SK-N-SH treated with all-trans-retinoic acid at 6 μM for 48 hours (cell line): Measurements from ENCODE around the gene RIMBP2.

Source experiments
- ATAC-seq: fragments of 200-7000 bp; cut with Tn5 transposase; 3 replicates; pipeline ENCODE4 v1.9.1; 2020; ENCODE audit warnings: mild to moderate bottlenecking, moderate library complexity
- ARNTL ChIP-seq: fragments of 450-650 bp; formaldehyde crosslinking; IDR thresholded peaks from 2 replicates; pipeline ENCODE4 v1.5.0; 2020; ENCODE audit warnings: low read depth, mild to moderate bottlenecking, moderate library complexity, borderline replicate concordance
- BACH2 ChIP-seq: fragments of 250-450 bp; sonication (Bioruptor Pico); IDR thresholded peaks from 2 replicates; pipeline ENCODE4 v1.9.0; 2021; ENCODE audit warnings: mild to moderate bottlenecking, borderline replicate concordance
- CREB5 ChIP-seq: fragments of 250-450 bp; sonication (Bioruptor Pico); IDR thresholded peaks from 2 replicates; pipeline ENCODE4 v1.5.1; 2020; ENCODE audit warnings: low read depth, mild to moderate bottlenecking, moderate library complexity
- CSDC2 ChIP-seq: fragments of 250-450 bp; sonication (Bioruptor Pico); IDR thresholded peaks from 2 replicates; pipeline ENCODE4 v1.5.0; 2020; ENCODE audit warnings: mild to moderate bottlenecking, moderate library complexity
- ESRRG ChIP-seq: fragments of 250-450 bp; sonication (Bioruptor Pico); IDR thresholded peaks from 2 replicates; pipeline ENCODE4 v1.6.1; 2021; ENCODE audit warnings: mild to moderate bottlenecking
- ISL1 ChIP-seq: fragments of 250-450 bp; sonication (Bioruptor Pico); IDR thresholded peaks from 2 replicates; pipeline ENCODE4 v2.1.2; 2022; ENCODE audit warnings: mild to moderate bottlenecking, moderate library complexity
- OSR1 ChIP-seq: fragments of 250-450 bp; sonication (Bioruptor Pico); IDR thresholded peaks from 2 replicates; pipeline ENCODE4 v1.8.0; 2022; ENCODE audit warnings: moderate library complexity, mild to moderate bottlenecking, inconsistent platforms
- POU6F1 ChIP-seq: fragments of 250-450 bp; sonication (Bioruptor Pico); IDR thresholded peaks from 2 replicates; pipeline ENCODE4 v1.8.0; 2021; ENCODE audit warnings: low read depth, mild to moderate bottlenecking, moderate library complexity, borderline replicate concordance
- PPARA ChIP-seq: fragments of 250-450 bp; sonication (Bioruptor Pico); IDR thresholded peaks from 2 replicates; pipeline ENCODE4 v1.5.0; 2020; ENCODE audit warnings: mild to moderate bottlenecking, borderline replicate concordance
- RARB ChIP-seq: fragments of 250-450 bp; sonication (Bioruptor Pico); IDR thresholded peaks from 2 replicates; pipeline ENCODE4 v1.8.0; 2021; ENCODE audit warnings: mild to moderate bottlenecking, moderate library complexity
- SNAI2 ChIP-seq: fragments of 250-450 bp; sonication (Bioruptor Pico); IDR thresholded peaks from 2 replicates; pipeline ENCODE4 v1.5.0; 2020; ENCODE audit warnings: mild to moderate bottlenecking, moderate library complexity
- TCF4 ChIP-seq: fragments of 250-450 bp; sonication (Bioruptor Pico); IDR thresholded peaks from 2 replicates; pipeline ENCODE4 v1.8.0; 2021; ENCODE audit warnings: mild to moderate bottlenecking, moderate library complexity, borderline replicate concordance
- TOX ChIP-seq: fragments of 250-450 bp; sonication (Bioruptor Pico); IDR thresholded peaks from 2 replicates; pipeline ENCODE4 v1.8.0; 2021; ENCODE audit warnings: mild to moderate bottlenecking, moderate library complexity, borderline replicate concordance
- TSHZ2 ChIP-seq: fragments of 250-450 bp; sonication (Bioruptor Pico); IDR thresholded peaks from 2 replicates; pipeline ENCODE4 v1.5.0; 2020; ENCODE audit warnings: mild to moderate bottlenecking, moderate library complexity
- ZC3H10 ChIP-seq: fragments of 250-450 bp; sonication (Bioruptor Pico); IDR thresholded peaks from 2 replicates; pipeline ENCODE4 v1.5.1; 2021; ENCODE audit warnings: mild to moderate bottlenecking, moderate library complexity
- ZFP3 ChIP-seq: fragments of 250-450 bp; sonication (Bioruptor Pico); IDR thresholded peaks from 2 replicates; pipeline ENCODE4 v1.5.0; 2020; ENCODE audit warnings: mild to moderate bottlenecking, moderate library complexity
- ZNF565 ChIP-seq: fragments of 450-650 bp; formaldehyde crosslinking; conservative IDR thresholded peaks from 2 replicates; pipeline ENCODE4 v1.5.0; 2020; ENCODE audit warnings: low read depth, mild to moderate bottlenecking, moderate library complexity
- ZNF70 ChIP-seq: fragments of 450-650 bp; formaldehyde crosslinking; IDR thresholded peaks from 2 replicates; pipeline ENCODE4 v1.5.0; 2020; ENCODE audit warnings: mild to moderate bottlenecking, moderate library complexity
- ZNF8 ChIP-seq: fragments of 450-650 bp; formaldehyde crosslinking; IDR thresholded peaks from 2 replicates; pipeline ENCODE4 v1.5.0; 2020; ENCODE audit warnings: mild to moderate bottlenecking, moderate library complexity
- TF ChIP-seq, protein P1 (sequence below): fragments of 250-450 bp; sonication (Bioruptor Pico); IDR thresholded peaks from 2 replicates; pipeline ENCODE4 v1.5.1; 2021; ENCODE audit warnings: mild to moderate bottlenecking, moderate library complexity
- TF ChIP-seq, protein P2 (sequence below): fragments of 250-450 bp; sonication (Bioruptor Pico); IDR thresholded peaks from 2 replicates; pipeline ENCODE4 v1.8.0; 2020; ENCODE audit warnings: mild to moderate bottlenecking, moderate library complexity, borderline replicate concordance

Gene RIMBP2

DNA sequence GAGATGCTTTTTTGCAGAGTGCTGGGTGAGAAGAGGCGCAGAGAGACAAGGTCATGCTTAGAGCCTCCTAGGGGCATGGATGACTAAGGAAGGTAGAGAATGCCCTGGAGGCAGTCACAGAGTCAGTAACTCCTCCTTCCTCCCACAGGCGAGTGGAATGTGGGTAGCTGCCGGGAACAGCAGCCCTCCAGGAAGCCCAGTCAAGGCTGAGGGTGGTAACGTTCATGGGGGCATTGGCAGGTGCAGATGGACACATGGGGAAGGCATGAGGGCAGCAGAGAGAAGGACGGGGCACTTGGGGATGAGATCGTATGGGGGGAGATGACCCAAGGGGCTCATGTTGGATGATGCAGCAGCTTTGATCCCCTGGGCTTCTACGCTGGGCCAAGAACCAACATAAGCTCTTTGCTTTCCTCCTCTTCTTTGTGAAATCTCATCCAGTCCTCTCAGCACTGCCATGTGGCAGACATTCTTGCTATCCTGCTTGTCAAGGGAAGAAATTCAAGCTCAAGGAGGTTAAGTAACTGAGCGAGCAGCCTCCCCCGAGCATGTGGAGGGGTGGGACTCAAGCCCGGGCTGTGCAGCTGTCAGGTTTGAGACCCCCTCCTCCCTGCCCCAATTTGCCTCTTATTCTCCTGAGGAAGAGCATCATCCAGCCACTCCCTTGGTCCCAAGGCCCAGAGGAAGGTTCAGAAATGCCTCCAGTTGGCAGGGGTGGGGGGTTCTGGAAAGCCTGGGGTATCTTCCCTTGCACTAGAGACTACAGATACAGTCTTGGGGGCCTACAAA is 190.5 kb downstream of the RIMBP2 start:
- no peak for ATAC-seq
- no peak for TF ChIP-seq ESRRG (CRISPR knock-in tag)
- TF ChIP-seq BACH2 (CRISPR knock-in tag), result no peak
- no peak for TF ChIP-seq OSR1 (CRISPR knock-in tag)
- no peak for TF ChIP-seq TCF4 (CRISPR knock-in tag)
- TF ChIP-seq ISL1 (CRISPR knock-in tag), result no peak
- no peak for TF ChIP-seq TOX (CRISPR knock-in tag)
- TF ChIP-seq CSDC2 (CRISPR knock-in tag), result no peak
- no peak for TF ChIP-seq ZNF565
- TF ChIP-seq, all 23 proteins: peak for 0

DNA sequence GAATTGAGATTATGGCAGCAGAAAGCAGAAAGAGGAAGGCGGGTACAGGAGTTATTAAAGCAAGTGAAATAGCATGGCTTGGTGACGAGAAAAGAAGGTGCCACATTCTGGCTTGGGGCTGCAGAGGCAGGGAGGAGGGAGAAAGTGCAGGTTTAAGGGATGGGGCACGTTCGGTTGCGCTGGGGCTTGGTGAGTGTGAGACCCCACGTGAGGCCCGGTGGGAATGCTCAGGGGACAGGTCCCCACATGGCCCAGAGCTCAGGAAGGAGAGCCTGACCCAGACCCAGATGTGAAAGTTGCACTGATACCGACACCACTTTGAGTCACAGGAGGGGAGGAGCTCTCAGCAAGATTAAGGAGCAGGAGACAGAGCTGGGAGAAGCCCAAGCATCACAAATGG is 191.3 kb downstream of the RIMBP2 start:
- TF ChIP-seq ISL1 (CRISPR knock-in tag), result no peak
- no peak for TF ChIP-seq TCF4 (CRISPR knock-in tag)
- no peak for TF ChIP-seq CREB5
- TF ChIP-seq ZNF8, result no peak
- TF ChIP-seq ZNF70 (CRISPR knock-in tag), result no peak
- no peak for TF ChIP-seq SNAI2 (CRISPR knock-in tag)
- TF ChIP-seq, protein P1, sequence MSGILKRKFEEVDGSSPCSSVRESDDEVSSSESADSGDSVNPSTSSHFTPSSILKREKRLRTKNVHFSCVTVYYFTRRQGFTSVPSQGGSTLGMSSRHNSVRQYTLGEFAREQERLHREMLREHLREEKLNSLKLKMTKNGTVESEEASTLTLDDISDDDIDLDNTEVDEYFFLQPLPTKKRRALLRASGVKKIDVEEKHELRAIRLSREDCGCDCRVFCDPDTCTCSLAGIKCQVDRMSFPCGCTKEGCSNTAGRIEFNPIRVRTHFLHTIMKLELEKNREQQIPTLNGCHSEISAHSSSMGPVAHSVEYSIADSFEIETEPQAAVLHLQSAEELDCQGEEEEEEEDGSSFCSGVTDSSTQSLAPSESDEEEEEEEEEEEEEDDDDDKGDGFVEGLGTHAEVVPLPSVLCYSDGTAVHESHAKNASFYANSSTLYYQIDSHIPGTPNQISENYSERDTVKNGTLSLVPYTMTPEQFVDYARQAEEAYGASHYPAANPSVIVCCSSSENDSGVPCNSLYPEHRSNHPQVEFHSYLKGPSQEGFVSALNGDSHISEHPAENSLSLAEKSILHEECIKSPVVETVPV (CRISPR knock-in tag), result no peak
- no peak for TF ChIP-seq ZNF565
- TF ChIP-seq, protein P2, sequence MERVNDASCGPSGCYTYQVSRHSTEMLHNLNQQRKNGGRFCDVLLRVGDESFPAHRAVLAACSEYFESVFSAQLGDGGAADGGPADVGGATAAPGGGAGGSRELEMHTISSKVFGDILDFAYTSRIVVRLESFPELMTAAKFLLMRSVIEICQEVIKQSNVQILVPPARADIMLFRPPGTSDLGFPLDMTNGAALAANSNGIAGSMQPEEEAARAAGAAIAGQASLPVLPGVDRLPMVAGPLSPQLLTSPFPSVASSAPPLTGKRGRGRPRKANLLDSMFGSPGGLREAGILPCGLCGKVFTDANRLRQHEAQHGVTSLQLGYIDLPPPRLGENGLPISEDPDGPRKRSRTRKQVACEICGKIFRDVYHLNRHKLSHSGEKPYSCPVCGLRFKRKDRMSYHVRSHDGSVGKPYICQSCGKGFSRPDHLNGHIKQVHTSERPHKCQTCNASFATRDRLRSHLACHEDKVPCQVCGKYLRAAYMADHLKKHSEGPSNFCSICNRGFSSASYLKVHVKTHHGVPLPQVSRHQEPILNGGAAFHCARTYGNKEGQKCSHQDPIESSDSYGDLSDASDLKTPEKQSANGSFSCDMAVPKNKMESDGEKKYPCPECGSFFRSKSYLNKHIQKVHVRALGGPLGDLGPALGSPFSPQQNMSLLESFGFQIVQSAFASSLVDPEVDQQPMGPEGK (CRISPR knock-in tag), result no peak
- no peak for TF ChIP-seq ARNTL (CRISPR knock-in tag)
- no peak for TF ChIP-seq RARB
- TF ChIP-seq OSR1 (CRISPR knock-in tag), result no peak
- TF ChIP-seq POU6F1, result no peak
- no peak for TF ChIP-seq CSDC2 (CRISPR knock-in tag)
- TF ChIP-seq PPARA, result no peak
- no peak for ATAC-seq

- ATAC-seq, result no peak
- TF ChIP-seq ZNF70 (CRISPR knock-in tag) (no peak), ZNF565 (no peak), ISL1 (CRISPR knock-in tag) (no peak), CREB5 (no peak), ZNF8 (no peak), ZFP3 (CRISPR knock-in tag) (no peak), POU6F1 (no peak), RARB (no peak), ZC3H10 (CRISPR knock-in tag) (no peak), SNAI2 (CRISPR knock-in tag) (no peak), TCF4 (CRISPR knock-in tag) (no peak), ARNTL (CRISPR knock-in tag) (no peak), TSHZ2 (CRISPR knock-in tag) (no peak), TOX (CRISPR knock-in tag) (no peak)
- TF ChIP-seq, protein P1 (CRISPR knock-in tag), result no peak
These were observed 192.1 kb downstream of the RIMBP2 start for GRCh38 chr12:130523863-130524614.
